Inflammatory macrophage (primary cell): ENCODE data around the gene NONO.
"Not testable (repeated sequence)": the region's sequence is repeated elsewhere in the genome, so short reads cannot be mapped to it uniquely, and the experiment has no call there.

Experiments
- DNase-seq, 2 donors: peaks; one replicate each; pipeline ENCODE4 v3.0.0-alpha.2; 2020 to 2022
- total RNA-seq, 18 experiments: gene quantifications; one replicate each; lab custom pipeline; 2026; ENCODE audit warnings: mixed read lengths in 6 of 18, inconsistent platforms in 2 of 18; lab: John Stamatoyannopoulos, UW

The NONO gene, protein sequence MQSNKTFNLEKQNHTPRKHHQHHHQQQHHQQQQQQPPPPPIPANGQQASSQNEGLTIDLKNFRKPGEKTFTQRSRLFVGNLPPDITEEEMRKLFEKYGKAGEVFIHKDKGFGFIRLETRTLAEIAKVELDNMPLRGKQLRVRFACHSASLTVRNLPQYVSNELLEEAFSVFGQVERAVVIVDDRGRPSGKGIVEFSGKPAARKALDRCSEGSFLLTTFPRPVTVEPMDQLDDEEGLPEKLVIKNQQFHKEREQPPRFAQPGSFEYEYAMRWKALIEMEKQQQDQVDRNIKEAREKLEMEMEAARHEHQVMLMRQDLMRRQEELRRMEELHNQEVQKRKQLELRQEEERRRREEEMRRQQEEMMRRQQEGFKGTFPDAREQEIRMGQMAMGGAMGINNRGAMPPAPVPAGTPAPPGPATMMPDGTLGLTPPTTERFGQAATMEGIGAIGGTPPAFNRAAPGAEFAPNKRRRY
- 167 to 350 (median 298) reads per million in 18 experiments for total RNA-seq

DNA sequence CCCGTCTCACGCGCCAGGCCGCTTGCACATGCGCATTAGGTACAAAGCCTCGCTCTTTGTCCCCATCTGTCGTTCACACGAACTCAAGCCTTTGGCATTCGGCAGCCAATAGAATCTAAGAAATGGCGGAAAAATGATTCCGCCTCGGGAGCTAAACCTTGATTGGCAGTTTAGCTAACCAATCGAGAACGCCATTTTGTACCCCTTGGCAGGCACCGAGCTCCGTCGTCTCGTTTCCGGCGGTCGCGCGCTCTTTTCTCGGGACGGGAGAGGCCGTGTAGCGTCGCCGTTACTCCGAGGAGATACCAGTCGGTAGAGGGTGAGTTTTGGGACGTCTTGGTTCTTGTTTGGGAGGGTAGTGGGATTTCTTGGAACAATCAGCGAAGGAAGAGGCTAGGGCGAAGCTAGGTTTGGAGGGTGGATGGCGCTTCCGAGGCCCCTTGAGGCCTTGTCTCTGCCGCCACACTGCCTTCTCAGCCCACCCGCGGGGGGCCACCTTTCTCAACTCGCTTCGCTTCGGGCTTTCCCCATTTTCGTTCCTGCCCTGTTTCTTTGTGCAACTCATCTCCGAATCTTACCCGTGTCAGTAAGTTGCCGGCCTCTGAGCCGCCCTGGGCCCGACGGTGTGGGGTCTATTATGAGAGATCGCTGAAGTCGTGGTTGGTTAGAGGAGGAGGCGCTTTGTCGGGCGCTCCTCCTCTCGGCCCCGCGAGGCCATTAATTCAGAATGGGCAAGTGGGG, at the start of gene NONO:
NONO (plus strand) TSS at position 233 of the 741 bp plus-strand sequence. CDS start 7,003 bp downstream, outside the sequence.
- peak; percentile 98 for DNase-seq

DNA sequence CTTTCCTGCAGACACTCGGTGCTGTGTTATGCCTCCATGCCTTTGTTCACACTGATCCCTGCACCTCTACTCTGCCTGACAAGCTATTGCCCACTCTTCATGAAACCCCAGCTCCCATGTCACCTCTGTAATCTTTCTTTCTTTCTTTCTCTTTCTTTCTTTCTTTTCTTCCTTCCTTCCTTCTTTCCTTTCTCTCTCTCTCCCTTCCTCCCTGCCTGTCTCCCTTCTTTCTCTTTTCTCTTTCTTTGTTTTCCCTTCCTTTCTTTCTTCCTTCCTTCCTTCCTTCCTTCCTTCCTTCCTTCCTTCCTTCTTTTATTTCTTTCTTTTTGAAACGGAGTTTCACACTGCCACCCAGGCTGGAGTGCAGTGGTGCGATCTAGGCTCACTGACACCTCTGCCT, 48.0 kb upstream of the NONO start:
- no peak for DNase-seq

DNA sequence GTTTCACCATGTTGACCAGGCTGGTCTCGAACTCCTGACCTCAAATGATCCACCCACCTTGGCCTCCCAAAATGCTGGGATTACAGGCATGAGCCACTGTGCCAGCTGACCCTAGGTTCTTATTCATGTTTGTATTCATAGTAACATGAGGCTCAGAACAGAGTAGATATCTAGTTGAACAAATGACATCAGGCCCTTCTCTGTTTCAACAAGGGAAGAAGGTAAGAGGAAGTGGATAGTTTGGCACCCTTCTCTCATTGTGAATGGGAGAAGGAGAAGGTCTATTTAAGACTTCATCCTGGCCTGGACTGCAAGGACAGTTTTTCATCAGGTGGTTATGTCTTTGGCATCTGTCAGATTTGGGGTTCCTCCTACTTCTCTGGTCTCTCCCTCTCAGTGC, 46.6 kb upstream of the NONO start:
- DNase-seq = peak; percentile 57 to 66

DNA sequence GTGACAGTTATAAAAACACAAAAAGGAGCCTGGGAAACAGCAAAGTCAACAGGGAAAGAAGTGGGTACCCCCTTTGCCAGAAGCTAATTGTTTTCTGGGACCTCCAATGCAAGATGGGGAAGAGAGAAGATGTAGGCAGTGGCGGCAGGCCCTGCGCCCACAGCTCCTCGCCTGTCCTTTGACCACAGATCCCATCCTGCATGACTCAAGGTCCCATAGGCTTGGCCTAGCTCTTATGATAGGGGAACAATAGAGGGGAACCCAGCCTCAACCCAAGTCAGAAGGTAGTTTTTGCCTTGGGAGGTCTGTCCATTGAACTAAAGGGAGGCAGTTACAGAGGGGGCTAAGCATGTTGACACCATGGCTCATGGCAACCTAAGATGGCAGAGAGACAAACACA, 43.7 kb upstream of the NONO start:
- DNase-seq = peak; percentile 53 to 78

DNA sequence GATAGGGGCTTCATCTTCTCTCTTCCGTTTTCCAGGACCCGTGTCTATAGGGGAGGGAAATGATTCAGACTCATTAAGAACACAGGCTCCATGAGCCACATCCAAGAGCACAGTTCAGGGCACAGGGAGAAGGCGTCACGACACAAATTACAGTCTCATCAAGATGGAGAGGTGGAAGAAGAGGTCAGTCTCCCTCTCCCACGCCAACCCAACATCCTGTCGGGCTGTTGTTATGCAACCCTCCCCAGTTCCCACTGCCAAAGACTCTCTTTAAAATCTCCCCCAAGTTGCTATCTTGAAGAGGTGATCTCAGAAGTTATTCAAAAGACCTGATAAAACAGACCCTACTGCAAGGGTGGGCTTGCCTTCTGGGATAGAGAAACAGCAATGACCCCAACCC, 42.1 kb upstream of the NONO start:
- peak; percentile 26 to 61 for DNase-seq

DNA sequence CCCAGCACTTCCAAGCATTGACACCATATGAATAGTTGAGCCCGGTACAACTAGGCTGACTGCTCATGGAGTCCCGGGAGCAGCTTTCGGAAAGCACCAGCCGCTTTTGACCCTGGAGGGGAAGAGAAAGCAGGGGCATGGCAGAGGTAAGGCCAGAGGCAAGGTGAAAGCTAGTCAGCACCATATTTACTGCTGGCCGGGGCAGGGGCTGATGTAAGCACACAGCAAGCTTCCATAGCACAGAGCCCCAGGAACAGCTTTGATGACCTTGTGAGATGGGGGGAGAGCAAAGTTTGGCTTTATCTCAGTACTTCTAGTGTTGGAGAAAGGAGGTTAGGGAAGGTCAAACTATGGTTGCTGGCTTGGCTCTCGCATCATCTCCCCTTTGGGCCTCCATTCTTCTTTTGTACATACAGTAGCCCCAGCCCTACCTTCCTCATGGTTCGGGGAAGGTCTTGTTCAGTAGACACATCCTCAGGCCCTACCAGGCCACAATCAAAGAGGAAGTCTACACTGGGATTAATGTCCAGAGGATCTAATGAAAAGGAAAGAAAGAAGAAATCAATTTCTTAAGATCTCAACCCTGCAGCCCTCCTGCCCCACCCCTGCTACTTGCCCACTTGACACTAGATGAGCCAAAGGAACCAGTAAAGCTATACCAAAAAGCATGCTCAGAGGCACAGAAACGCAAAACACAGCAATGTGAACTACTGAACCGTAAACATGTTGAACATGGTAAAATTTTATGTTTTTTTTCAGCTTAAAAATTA, 38.9 kb upstream of the NONO start:
- DNase-seq = no peak

DNA sequence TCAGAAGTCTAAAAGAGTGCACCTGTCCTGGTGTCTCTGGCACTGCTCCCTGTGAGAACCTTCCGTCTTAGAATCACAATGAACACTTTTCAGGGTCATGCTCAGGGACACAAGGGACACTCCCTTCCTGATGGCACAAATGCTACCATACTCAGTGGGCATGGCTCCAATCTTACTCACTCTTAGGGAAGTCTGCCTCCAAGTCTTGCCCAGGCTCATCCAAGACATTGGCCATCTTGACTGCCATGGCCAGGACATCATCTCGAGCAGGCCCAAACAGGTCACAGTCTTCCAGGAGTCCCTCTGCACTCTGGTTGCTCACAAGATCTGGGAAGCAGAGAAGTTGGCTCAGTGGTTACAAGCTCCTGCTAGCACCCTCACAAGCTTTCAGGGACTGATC, 38.3 kb upstream of the NONO start:
- DNase-seq = no peak

DNA sequence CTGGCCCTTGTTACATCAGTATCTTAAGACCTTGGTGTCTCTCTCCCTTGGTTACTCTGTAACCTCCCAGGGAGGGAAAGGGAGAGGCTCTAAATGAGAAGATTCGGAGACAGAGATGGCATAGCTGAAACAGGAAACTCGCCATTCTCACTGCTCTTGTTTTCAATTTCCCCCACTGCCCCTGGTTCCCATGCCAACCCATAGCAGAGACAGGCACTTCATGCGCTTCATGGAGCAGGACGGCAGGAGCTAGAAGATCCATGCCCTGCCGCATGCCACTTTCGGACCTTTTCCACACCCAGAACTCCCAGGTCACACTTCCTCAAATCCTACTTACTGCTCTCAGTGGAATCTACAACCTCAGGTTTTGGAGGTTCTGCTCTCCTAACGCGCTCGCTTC, 32.6 kb upstream of the NONO start:
- no peak for DNase-seq

DNA sequence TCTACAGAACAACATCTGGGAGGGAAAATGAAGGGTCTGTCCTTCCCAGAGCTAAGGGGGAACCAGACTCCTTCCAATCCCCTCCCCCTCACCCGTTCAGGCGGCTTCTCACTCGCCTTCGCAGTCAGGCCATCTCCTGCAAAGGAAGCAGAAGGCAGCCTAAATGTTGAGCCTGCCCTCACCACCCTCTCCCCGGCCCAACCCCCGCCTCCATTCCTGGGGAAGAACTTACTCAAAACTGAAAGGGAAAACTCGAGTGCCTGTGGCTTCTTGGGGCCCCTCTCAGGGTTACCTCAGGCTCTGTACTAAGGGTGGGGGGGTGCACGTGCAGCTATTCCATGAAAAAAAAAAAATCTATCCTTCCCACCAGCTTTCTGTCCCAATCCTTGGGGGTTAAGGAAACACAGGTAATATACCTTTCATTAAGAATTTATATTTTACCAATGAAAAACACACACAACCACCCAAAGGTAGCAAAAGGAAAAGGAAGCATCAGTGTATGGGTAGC, 31.9 kb upstream of the NONO start:
- peak in 1 of 2 donors; percentile 51 for DNase-seq

DNA sequence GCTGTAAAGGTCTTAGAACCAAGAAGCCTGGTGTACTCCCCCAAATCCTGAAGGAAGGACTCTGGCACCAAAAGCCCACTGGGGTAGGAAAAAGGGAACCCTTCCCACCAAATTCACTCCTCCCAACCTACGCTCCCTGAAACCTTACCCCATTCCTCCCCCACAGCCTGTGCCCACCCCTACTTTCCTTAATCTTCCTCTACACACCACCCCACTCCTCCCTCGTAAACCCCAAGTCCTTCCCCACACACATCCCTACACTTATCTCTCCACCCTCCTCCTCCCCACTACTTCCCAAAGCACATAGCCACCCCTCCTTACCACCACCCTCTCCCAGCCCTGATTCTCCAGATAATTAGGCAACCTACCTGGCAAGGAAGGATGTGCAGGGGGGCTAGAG, 31.2 kb upstream of the NONO start:
- no peak for DNase-seq

DNA sequence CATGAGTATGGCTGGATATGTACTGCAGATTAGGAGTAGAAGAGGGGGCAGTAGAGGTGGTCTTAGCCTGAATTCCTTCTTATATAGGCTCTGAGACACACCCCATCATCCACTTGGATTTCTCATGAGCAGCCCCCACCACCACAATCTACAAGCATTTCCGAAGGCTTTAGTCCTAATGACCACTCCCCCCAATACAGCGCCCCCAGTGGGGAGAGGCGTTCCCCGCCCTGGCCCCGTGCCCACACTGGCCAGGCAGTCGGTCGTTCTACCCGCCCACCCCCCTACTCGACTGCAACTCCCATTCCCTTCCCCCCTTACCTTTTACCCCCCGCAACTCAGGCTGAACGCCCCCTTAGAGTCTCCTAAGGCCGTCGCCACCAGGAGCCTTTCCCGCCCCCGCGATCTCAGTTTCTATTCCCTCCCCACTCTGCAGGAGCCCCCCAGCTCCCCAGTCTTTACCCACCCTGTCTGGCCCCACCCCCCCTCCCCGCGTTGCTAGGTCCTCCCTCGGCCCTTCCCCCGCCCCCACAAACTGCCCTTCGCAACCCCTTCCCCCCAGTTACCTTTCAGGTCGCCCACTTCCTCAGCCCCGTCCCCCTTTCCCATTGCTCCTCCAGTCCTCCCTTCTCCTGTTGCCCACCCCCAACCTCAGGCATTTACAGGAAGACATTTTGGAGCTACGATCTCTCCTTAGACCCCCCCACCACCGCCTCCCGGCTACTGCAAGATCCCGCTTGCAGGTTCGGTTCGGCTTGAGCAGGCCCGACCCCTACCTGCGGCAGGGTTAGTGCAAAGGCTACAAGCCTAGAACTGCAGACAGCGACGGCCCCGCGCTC, 30.0 kb upstream of the NONO start:
- peak; percentile 26 to 40 for DNase-seq

DNA sequence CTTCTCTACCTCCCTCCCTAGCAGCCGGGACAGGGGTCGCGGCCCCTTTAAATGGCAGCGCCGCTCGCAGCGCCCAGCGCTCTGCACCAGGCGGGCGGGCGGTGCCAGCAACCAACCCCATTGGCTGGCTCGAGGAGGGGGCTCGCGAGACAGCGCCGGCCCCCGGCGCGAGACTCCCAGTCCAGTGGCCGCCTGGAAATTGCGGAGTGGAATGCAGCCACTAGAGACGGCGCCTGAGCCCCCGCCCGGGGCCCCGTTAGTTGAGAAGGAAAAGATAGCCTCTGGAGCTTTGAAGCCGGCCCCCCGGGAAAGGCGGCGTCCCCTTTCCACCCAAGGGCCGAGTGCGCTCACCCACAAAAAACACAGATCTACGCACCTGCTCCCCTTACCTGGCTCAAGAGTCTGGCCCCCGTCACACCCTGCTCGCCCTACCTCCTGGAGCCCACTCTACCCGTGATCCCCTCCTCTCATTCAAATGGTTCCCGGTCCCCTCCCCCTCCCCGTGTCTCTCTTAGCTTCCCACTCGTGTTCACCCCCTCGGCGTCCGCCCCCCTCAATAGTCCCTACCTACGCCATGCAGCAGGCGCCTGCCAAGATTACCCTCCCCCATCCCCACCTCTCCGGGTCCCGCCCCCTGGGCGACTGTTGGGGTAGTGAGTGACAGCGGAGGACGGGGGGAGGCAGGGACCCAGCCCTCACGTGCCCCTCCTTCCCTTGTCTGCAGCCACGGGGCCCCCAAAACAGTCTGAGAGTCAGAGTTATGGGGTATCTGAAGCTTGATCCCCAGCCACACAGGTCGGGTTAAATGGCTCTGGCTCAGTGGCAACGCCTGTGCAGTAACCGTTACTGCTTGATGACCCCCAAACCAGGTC, 29.1 kb upstream of the NONO start, which contains the start of gene ZMYM3:
ZMYM3 (minus strand) TSS at position 49 of the 872 bp plus-strand sequence. CDS start 885 bp downstream, outside the sequence.
- DNase-seq = peak; percentile 75 to 81

DNA sequence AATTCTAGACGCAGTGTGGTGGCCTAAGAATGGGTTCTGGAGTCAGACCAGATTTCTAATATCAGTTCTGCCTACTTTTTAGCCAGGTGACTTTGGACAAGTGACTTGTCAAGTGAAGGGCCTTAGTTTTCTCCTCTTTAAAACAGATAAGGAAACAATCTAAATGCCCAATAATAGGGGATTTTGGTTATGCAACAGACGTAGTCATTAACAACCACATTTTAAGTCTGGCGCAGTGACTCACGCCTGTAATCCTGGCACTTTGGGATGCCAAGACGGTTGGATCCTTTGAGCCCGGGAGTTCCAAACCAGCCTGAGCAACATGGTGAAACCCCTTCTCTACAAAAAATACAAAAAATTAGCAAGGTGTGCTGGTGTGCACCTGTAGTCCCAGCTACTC, 27.4 kb upstream of the NONO start:
- DNase-seq = no peak

DNA sequence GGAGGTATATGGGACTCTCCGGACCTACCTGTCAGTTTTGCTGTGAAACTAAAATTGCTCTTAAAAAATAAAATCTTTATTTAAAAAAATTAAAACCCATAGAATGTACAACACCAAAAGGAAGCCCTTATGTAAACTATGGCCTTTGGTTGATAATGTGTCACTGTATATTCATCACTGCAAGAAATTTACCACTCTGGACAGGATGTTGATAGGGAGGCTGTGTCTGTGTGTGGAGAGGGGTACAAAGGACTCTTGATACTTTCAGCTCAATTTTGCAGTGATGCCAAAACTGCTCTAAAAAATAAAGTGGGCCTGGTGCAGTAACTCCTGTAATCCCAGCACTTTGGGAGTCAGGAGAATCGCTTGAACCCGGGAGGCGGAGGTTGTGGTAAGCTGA, 26.6 kb upstream of the NONO start:
- no peak for DNase-seq

DNA sequence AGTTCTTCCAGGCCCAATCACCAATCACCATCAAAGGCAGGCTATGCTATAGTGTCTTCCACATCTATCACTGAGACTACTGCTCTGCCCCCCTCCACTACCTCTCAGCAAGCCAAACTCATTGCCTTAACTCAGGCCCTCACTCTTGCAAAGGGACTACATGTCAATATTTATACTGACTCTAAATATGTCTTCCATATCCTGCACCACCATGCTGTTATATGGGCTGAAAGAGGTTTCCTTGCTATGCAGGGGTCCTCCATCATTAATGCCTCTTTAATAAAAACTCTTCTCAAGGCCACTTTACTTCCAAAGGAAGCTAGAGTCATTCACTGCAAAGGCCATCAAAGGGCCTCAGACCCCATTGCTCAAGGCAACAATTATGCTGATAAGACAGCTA, 14.8 kb upstream of the NONO start:
- DNase-seq = not testable (repeated sequence)

DNA sequence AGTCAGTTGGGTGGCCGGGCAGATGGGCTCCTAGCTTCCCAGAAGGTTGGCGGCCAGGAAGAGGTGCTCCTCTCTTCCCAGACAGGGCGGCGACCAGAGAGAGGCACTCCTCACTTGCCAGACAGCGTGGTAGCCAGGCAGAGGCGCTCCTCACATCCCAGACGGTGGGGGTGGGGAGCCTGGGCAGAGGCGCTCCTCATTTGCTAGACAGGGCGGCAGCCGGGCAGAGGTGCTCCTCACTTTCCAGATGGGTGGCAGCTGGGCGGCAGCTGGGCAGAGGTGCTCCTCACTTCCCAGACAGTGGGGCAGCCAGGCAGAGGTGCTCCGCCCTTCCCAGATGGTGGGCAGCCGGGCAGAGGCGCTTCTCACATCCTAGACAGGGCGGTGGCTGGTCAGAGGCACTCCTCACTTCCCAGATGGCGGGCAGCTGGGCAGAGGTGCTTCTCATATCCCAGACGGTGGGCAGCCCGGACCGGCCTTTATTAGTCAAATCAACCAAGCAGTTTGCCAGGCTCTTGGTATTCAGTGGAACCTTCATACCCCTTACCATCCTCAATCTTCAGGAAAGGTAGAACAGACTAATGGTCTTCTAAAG, 13.5 kb upstream of the NONO start:
- DNase-seq = no peak

DNA sequence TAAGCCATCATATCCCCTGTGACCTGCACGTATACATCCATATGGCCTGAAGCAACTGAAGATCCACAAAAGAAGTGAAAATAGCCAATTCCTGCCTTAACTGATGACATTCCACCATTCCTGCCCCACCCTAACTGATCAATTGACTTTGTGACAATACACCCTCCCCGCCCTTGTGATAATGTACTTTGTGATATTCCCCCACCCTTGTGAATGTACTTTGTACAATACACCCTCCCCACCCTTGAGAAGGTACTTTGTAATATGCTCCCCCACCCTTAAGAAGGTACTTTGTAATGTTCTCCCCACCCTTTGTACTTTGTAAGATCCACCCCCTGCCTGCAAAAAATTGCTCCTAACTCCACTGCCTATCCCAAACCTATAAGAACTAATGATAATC, 11.1 kb upstream of the NONO start:
- not testable (repeated sequence) for DNase-seq

DNA sequence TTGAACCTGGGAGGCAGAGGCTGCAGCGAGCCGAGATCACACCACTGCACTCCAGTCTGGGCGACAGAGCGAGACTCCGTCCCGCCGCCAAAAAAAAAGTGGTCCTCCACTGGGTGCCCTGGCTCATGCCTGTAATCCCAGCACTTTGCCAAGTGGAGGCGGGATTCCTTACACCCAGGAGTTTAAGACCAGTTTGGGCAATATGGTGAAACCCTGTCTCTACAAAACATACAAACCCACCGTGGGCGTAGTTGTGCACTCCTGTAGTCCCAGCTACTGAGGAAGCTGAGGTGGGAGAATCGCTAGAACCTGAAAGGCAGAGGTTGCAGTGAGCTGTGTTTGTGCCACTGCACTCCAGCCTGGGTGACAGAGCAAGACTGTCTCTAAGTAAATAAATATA, 2.1 kb upstream of the NONO start:
- DNase-seq = peak in 1 of 2 donors; percentile 2

DNA sequence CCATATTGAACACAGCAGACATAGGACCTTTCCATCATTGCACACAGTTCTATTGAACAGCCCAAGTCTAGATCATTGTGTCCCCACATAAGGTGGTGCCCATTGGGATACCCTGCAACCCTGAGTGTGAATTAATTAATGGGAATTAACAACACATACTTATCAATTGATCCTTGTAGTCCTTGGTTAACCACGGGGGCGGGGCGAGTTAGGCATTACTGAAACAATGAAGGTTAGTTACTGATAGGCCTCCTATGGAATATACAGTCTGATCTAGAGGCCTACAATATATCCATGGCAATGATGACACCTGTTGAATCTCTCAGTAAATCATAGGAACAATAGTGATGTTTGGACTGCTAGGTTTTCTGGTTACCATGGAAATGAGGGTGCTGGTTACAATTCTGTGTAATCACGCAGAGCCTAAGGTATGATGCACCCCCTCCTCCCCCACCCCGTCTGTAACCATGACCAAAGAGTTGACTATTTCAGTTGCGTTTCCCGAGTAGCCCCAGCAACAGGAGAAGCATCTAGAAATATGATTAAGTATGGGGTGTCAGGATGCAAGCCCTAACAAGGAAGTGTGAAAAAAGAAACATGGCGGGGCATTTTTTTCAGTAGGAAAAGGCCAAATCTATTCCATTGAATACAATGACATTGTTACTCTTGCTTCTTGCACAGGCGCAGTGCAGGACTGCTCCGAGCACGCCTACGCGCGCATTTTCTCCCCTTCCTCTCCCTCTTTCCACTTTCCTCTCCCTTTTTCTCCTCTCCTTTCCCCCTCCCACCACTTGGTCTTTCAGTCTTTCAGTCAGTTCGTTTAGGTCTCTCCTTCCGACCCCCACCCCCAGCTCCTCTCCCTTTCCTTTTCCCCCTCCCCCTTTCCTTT, 677 bp upstream of the NONO start:
- DNase-seq = no peak
